Testis (tissue), 3 donors: ENCODE data around the gene HADHA. TPM values are rescaled to one million over a fixed set of nuclear protein-coding genes. Genes with fewer than 3 reads are reported as not detected.

ENCODE experiments used
- DNase-seq: peaks from one replicate; pipeline ENCODE4 v3.0.0-alpha.2; 2019
- H3K27ac ChIP-seq, 2 donors: fragments of 200-600 bp; sonication (generic); one replicate each; pipeline ENCODE4 v1.5.1; 2019
- H3K27me3 ChIP-seq: fragments of 200-600 bp; sonication (generic); one replicate; pipeline ENCODE4 v1.5.1; 2019
- H3K36me3 ChIP-seq: fragments of 200-600 bp; sonication (generic); one replicate; pipeline ENCODE4 v1.5.1; 2017; ENCODE audit warnings: low read depth; ENCODE audit errors: missing control alignments
- H3K4me1 ChIP-seq: fragments of 200-600 bp; sonication (generic); one replicate; pipeline ENCODE4 v1.5.1; 2019
- H3K4me3 ChIP-seq, 2 donors: fragments of 200-600 bp; sonication (generic); one replicate each; pipeline ENCODE4 v1.5.1; 2017 to 2019
- H3K9me3 ChIP-seq: fragments of 200-600 bp; sonication (generic); one replicate; pipeline ENCODE4 v1.5.1; 2017
- CTCF ChIP-seq, 3 experiments: fragments of 450-650 bp in 2 of 3; fragments of 200-600 bp in 1 of 3; sonication (generic) in 1 of 3; IDR thresholded peaks; one replicate each; pipeline ENCODE4 v1.5.1; 2016 to 2019; ENCODE audit warnings: antibody characterized with exemption in 3 of 3, mild to moderate bottlenecking in 2 of 3, moderate library complexity in 1 of 3
- POLR2A ChIP-seq: fragments of 450-650 bp; IDR thresholded peaks from one replicate; pipeline ENCODE4 v1.6.1; 2017; ENCODE audit warnings: antibody characterized with exemption, mild to moderate bottlenecking, moderate library complexity
- WGBS, 2 donors: methylation state at CpG; one replicate each; pipeline ENCODE4 v1.1.5; 2018; 5-methylcytosine and 5-hydroxymethylcytosine counted together
- intact Hi-C: fragments of 100-400 bp; cut with DNase I; formaldehyde crosslinking; loops from one replicate; pipeline ENCODE4 v1.15.1; 2023; ENCODE audit warnings: low total_unique reads
- polyA plus RNA-seq: library from polyadenylated mRNA; stranded (reverse); fragments of 350-450 nt; fragmentation: Illumina TruSeq; extraction: RNeasy Lipid Tissue Mini Kit (QIAGEN cat#74804); gene quantifications from one replicate; pipeline ENCODE4 v1.2.3, GENCODE V29; 2014; ENCODE audit warnings: low read depth, low replicate concordance; ENCODE audit not compliant: insufficient read depth
- total RNA-seq, 2 donors: library from RNA; depleted of rRNA; stranded (reverse); fragments of >200 nt; gene quantifications; one replicate each; pipeline ENCODE4 v1.2.3, GENCODE V29; 2016

HADHA gene
- total and polyA plus RNA-seq, 3 donors from 2014 or later, result 93.7 to 161 (median 98.8) TPM

GRCh38 chr2:26187114-26187513 is 57.3 kb downstream of the HADHA start:
- TF ChIP-seq POLR2A (no peak), CTCF (IDR thresholded peaks at IDR 0.05) (no peak)
- H3K27me3 ChIP-seq, result no peaks in the 10 kb centered on the region
- no peak for DNase-seq
- 94 to 95% methylated on average over 11 to 15 of the region's 15 CpGs for WGBS, 2 donors
- no peaks in the 10 kb centered on the region for H3K9me3 ChIP-seq
- H3K4me1 ChIP-seq, result no peaks in the 10 kb centered on the region
- H3K27ac ChIP-seq, result no peak overlapping the region
- H3K36me3 ChIP-seq, result no peaks in the 10 kb centered on the region
- H3K4me3 ChIP-seq, result no peak overlapping the region
- intact Hi-C loops, result no loop called here

DNA sequence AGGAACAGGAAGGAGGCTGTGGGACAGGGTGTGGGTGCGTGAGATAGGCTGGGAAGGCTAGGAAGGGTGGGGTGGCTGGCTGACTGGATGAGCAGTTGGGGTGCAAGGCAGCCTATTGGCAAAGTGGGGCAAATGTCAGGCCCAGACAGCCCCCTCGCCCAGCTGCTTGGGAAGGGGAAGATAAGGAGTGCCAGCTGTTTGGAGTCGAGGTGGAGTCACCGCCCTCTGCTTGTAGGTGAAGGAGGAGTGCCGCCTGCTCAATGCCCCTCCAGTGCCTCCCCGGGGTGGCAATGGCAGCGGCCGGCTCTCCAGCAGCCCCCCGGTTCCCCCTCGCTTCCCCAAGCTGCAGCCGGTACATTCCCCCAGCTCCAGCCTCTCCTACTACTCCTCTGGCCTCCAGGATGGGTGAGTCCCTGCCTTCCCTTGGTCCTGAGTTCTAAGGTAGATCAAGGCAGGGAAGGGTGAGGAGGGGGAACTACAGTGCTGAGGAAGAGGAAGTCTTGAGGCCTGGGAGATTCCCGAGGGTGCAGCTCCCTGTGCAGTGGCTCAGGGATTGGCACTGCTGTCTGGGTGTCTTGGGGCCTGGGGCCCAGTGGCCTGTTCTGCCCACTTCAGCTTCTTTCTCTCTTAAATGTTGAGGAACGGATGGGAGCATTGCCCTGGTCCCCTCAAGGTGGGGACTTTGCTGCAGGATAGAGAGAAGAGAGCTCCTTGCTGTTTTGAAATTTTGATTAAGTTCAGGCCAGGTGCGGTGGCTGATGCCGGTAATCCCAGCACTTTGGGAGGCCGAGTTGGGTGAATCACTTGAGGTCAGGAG is 58.3 kb downstream of the HADHA start:
- WGBS, 2 donors, result 71 to 74% methylated on average over 14 to 16 of the region's 16 CpGs

GRCh38 chr2:26185304-26185928 is 59.0 kb downstream of the HADHA start:
- Histone ChIP-seq H3K27ac (peak overlapping the region; percentile 64 to 81), H3K36me3 (no peaks in the 10 kb centered on the region), H3K4me1 (no peaks in the 10 kb centered on the region), H3K9me3 (no peaks in the 10 kb centered on the region), H3K4me3 (peak overlapping the region; percentile 57 to 68), H3K27me3 (no peaks in the 10 kb centered on the region)
- intact Hi-C loops, result no loop called here
- WGBS, 2 donors, result 34 to 35% methylated on average over 20 of the region's 20 CpGs
- no peak for TF ChIP-seq POLR2A
- TF ChIP-seq CTCF (IDR thresholded peaks at IDR 0.05), result no peak
- no peak for DNase-seq

More for the DNA sequence above, 58.3 kb downstream of the HADHA start:
- Histone ChIP-seq H3K27me3 (no peaks in the 10 kb centered on the region), H3K4me3 (no peak overlapping the region), H3K4me1 (no peaks in the 10 kb centered on the region), H3K27ac (no peak overlapping the region), H3K9me3 (no peaks in the 10 kb centered on the region), H3K36me3 (no peaks in the 10 kb centered on the region)
- TF ChIP-seq CTCF (IDR thresholded peaks at IDR 0.05), result no peak
- no peak for TF ChIP-seq POLR2A
- DNase-seq, result no peak
- intact Hi-C loops, result no loop called here

DNA sequence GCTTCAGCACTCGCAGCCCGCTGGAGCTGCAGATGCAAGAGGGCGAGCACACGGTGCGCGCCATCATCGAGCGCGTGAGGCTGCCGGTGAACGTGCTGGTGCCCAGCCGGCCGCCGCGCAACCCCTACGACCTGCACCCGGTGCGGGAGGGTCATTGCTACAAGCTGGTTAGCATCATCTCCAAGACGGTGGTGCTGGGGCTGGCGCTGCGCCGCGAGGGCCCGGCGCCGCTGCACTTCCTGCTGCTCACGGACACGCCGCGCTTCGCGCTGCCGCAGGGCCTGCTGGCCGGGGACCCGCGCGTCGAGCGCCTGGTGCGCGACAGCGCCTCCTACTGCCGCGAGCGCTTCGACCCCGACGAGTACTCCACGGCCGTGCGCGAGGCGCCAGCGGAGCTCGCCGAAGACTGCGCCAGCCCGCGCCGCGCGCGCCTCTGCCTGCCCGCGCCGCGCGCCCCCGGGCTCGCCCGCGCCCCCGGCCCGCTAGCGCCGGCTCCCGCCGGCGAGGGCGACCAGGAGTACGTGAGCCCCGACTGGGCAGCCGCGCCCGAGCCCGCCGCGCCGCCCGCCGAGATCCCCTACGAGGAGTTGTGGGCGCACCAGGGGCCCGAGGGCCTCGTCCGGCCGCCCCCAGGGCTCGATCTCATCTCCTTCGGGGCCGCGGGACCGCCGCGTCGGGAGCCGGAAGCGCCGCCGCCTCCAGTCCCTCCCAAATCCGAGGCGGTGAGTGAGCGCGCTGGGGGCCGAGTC is 59.7 kb downstream of the HADHA start:
- peaks cover under 1% of the 10 kb centered on the region for H3K4me1 ChIP-seq
- 17 to 24% methylated on average over 1 to 106 of the region's 114 CpGs for WGBS, 2 donors
- no peaks in the 10 kb centered on the region for H3K9me3 ChIP-seq
- TF ChIP-seq CTCF (IDR thresholded peaks at IDR 0.05) (peak; percentile 34 to 66 (median 58)), POLR2A (no peak)
- H3K4me3 ChIP-seq, result peak overlapping the region; percentile 57 to 68
- no peaks in the 10 kb centered on the region for H3K36me3 ChIP-seq
- H3K27me3 ChIP-seq, result no peaks in the 10 kb centered on the region
- peak overlapping the region; percentile 64 to 81 for H3K27ac ChIP-seq
- DNase-seq, result peak; percentile 91
- intact Hi-C loops, result no loop called here
